ENCODE results near the gene CDC42EP2.
"Not testable (repeated sequence)": the region's sequence is repeated elsewhere in the genome, so short reads cannot be mapped to it uniquely, and the experiment has no call there.

The CDC42EP2 gene

GRCh38 chr11:65320386-65321075 lies 5.9 kb downstream of the CDC42EP2 start:
- no peak for DNase-seq (ENCODE audit: low read depth)

- DNase-seq (ENCODE audit: low read depth), result no peak
These were observed 6.4 kb downstream of the CDC42EP2 start for GRCh38 chr11:65321076-65321475.

- no peak for DNase-seq (ENCODE audit: low read depth)
These were observed 7.3 kb downstream of the CDC42EP2 start for GRCh38 chr11:65321828-65322485.

- DNase-seq (ENCODE audit: low read depth), result no peak
These were observed 9.1 kb downstream of the CDC42EP2 start for GRCh38 chr11:65323813-65324212.

GRCh38 chr11:65325435-65325834 lies 10.8 kb downstream of the CDC42EP2 start:
- DNase-seq (ENCODE audit: low read depth), result no peak

GRCh38 chr11:65327021-65327420 lies 12.4 kb downstream of the CDC42EP2 start:
- no peak for DNase-seq (ENCODE audit: low read depth)

GRCh38 chr11:65329478-65329877 lies 14.8 kb downstream of the CDC42EP2 start:
- no peak for DNase-seq (ENCODE audit: low read depth)

- DNase-seq (ENCODE audit: low read depth), result peak; percentile 65
These were observed 15.3 kb downstream of the CDC42EP2 start for GRCh38 chr11:65329944-65330403.

- no peak for DNase-seq (ENCODE audit: low read depth)
These were observed 15.9 kb downstream of the CDC42EP2 start for GRCh38 chr11:65330544-65330943.

- DNase-seq (ENCODE audit: low read depth), result not testable (repeated sequence)
These were observed 17.9 kb downstream of the CDC42EP2 start for GRCh38 chr11:65332591-65332990.

GRCh38 chr11:65334696-65335295 lies 20.1 kb downstream of the CDC42EP2 start:
- no peak for DNase-seq (ENCODE audit: low read depth)

- DNase-seq (ENCODE audit: low read depth), result no peak
These were observed 24.0 kb downstream of the CDC42EP2 start for GRCh38 chr11:65338676-65339075.

- no peak for DNase-seq (ENCODE audit: low read depth)
These were observed 25.6 kb downstream of the CDC42EP2 start for GRCh38 chr11:65340226-65340625.

- no peak for DNase-seq (ENCODE audit: low read depth)
These were observed 27.2 kb downstream of the CDC42EP2 start for GRCh38 chr11:65341856-65342255.

- DNase-seq (ENCODE audit: low read depth), result no peak
These were observed 36.8 kb downstream of the CDC42EP2 start for GRCh38 chr11:65351511-65351910.

GRCh38 chr11:65352783-65353182 lies 38.1 kb downstream of the CDC42EP2 start:
- no peak for DNase-seq (ENCODE audit: low read depth)

- DNase-seq (ENCODE audit: low read depth), result no peak
These were observed 38.7 kb downstream of the CDC42EP2 start for GRCh38 chr11:65353376-65353775.

- DNase-seq (ENCODE audit: low read depth), result no peak
These were observed 39.2 kb downstream of the CDC42EP2 start for GRCh38 chr11:65353900-65354264.

- DNase-seq (ENCODE audit: low read depth), result peak; percentile 98
These were observed 39.8 kb downstream of the CDC42EP2 start, which contains the start of gene TIGD3 for GRCh38 chr11:65354265-65355012. TIGD3 (plus strand) TSS chr11:65354751; CDS start chr11:65355809, 1,058 bp downstream.

GRCh38 chr11:65355013-65355775 lies 40.5 kb downstream of the CDC42EP2 start:
- DNase-seq (ENCODE audit: low read depth), result no peak

GRCh38 chr11:65355776-65356393 lies 41.2 kb downstream of the CDC42EP2 start:
- no peak for DNase-seq (ENCODE audit: low read depth)

All from activated T-cell treated with anti-CD3 and anti-CD28 coated beads for 48 hours (primary cell).